ENCODE measurements around the gene ZAP70. TPM values are rescaled to one million over a fixed set of nuclear protein-coding genes. Genes with fewer than 3 reads are reported as not detected.

Gene ZAP70
- total and polyA plus RNA-seq, 2 of the 13 experiments (the other 11 are each of a cell fraction or from before 2014, with no cell fraction given): 0.51 to 4.0 TPM

DNA sequence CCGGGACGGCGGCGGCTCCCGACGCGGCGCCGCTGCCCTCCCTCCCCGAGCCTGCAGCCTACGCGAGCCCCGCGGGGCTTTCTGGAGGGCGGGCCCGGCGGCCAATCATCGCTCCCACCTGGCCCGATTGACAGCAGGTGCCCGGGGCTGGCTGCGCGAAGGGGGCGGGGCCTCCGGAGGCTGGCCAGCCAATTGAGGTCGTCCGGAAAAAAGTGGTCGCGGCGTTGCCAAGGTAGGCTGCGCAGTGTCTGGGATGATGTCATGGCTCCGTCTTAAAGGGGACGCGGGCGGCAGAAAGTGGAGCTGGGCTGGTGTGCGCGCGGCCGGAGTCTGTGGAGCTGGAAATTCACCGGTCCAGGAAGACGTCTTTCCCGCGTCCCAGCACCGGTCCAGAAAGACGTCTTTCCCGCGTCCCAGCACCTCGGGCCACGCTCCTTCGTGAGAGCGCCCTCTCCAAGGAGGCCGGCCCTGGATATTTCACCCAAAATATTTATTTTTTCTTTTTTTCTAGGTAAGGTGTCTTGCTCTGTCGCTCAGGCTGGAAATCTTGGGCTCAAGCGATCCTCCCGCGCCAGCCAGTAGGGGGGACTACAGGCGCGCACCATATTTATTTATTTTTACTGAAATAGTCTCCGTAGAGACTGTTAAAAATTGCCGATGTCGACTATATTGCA, 49.3 kb upstream of the ZAP70 start, which contains the start of gene ACTR1B (continued):
- TF ChIP-seq, protein P1, sequence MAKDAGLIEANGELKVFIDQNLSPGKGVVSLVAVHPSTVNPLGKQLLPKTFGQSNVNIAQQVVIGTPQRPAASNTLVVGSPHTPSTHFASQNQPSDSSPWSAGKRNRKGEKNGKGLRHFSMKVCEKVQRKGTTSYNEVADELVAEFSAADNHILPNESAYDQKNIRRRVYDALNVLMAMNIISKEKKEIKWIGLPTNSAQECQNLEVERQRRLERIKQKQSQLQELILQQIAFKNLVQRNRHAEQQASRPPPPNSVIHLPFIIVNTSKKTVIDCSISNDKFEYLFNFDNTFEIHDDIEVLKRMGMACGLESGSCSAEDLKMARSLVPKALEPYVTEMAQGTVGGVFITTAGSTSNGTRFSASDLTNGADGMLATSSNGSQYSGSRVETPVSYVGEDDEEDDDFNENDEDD (CRISPR knock-in tag; IDR thresholded peaks at IDR 0.05; ENCODE audit: borderline replicate concordance): peak; percentile 81; the same call in 1 of the 2 replicates
- TF ChIP-seq DNMT1 (CRISPR knock-in tag; IDR thresholded peaks at IDR 0.05): no peak
- peak; percentile 29 for TF ChIP-seq CBX1 (IDR thresholded peaks at IDR 0.05; ENCODE audit: low read depth)
- TF ChIP-seq, protein P2, sequence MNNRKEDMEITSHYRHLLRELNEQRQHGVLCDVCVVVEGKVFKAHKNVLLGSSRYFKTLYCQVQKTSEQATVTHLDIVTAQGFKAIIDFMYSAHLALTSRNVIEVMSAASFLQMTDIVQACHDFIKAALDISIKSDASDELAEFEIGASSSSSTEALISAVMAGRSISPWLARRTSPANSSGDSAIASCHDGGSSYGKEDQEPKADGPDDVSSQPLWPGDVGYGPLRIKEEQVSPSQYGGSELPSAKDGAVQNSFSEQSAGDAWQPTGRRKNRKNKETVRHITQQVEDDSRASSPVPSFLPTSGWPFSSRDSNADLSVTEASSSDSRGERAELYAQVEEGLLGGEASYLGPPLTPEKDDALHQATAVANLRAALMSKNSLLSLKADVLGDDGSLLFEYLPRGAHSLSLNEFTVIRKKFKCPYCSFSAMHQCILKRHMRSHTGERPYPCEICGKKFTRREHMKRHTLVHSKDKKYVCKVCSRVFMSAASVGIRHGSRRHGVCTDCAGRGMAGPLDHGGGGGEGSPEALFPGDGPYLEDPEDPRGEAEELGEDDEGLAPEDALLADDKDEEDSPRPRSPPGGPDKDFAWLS (CRISPR knock-in tag; IDR thresholded peaks at IDR 0.05; ENCODE audit: borderline replicate concordance): no peak
- TF ChIP-seq ZNF841 (CRISPR knock-in tag; IDR thresholded peaks at IDR 0.05; ENCODE audit: borderline replicate concordance): no peak
- no peak for TF ChIP-seq FOXP1 (IDR thresholded peaks at IDR 0.05)
- TF ChIP-seq FOXP1 (CRISPR knock-in tag; IDR thresholded peaks at IDR 0.05): no peak
- TF ChIP-seq, protein P3, sequence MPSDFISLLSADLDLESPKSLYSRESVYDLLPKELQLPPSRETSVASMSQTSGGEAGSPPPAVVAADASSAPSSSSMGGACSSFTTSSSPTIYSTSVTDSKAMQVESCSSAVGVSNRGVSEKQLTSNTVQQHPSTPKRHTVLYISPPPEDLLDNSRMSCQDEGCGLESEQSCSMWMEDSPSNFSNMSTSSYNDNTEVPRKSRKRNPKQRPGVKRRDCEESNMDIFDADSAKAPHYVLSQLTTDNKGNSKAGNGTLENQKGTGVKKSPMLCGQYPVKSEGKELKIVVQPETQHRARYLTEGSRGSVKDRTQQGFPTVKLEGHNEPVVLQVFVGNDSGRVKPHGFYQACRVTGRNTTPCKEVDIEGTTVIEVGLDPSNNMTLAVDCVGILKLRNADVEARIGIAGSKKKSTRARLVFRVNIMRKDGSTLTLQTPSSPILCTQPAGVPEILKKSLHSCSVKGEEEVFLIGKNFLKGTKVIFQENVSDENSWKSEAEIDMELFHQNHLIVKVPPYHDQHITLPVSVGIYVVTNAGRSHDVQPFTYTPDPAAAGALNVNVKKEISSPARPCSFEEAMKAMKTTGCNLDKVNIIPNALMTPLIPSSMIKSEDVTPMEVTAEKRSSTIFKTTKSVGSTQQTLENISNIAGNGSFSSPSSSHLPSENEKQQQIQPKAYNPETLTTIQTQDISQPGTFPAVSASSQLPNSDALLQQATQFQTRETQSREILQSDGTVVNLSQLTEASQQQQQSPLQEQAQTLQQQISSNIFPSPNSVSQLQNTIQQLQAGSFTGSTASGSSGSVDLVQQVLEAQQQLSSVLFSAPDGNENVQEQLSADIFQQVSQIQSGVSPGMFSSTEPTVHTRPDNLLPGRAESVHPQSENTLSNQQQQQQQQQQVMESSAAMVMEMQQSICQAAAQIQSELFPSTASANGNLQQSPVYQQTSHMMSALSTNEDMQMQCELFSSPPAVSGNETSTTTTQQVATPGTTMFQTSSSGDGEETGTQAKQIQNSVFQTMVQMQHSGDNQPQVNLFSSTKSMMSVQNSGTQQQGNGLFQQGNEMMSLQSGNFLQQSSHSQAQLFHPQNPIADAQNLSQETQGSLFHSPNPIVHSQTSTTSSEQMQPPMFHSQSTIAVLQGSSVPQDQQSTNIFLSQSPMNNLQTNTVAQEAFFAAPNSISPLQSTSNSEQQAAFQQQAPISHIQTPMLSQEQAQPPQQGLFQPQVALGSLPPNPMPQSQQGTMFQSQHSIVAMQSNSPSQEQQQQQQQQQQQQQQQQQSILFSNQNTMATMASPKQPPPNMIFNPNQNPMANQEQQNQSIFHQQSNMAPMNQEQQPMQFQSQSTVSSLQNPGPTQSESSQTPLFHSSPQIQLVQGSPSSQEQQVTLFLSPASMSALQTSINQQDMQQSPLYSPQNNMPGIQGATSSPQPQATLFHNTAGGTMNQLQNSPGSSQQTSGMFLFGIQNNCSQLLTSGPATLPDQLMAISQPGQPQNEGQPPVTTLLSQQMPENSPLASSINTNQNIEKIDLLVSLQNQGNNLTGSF (CRISPR knock-in tag; IDR thresholded peaks at IDR 0.05): no peak; the same call in 1 of the 2 replicates
- no peak; the same call in 1 of the 2 replicates for TF ChIP-seq MAZ (IDR thresholded peaks at IDR 0.05; ENCODE audit: borderline replicate concordance, low read depth, low read length)
- no peak for TF ChIP-seq MAZ (CRISPR knock-in tag; IDR thresholded peaks at IDR 0.05; ENCODE audit: low read depth)
- 0 out of 2 replicates have a peak, but pooled peaks have one; percentile 50 for TF ChIP-seq ZNF614 (CRISPR knock-in tag; IDR thresholded peaks at IDR 0.05; ENCODE audit: borderline replicate concordance)
- TF ChIP-seq, protein P4, sequence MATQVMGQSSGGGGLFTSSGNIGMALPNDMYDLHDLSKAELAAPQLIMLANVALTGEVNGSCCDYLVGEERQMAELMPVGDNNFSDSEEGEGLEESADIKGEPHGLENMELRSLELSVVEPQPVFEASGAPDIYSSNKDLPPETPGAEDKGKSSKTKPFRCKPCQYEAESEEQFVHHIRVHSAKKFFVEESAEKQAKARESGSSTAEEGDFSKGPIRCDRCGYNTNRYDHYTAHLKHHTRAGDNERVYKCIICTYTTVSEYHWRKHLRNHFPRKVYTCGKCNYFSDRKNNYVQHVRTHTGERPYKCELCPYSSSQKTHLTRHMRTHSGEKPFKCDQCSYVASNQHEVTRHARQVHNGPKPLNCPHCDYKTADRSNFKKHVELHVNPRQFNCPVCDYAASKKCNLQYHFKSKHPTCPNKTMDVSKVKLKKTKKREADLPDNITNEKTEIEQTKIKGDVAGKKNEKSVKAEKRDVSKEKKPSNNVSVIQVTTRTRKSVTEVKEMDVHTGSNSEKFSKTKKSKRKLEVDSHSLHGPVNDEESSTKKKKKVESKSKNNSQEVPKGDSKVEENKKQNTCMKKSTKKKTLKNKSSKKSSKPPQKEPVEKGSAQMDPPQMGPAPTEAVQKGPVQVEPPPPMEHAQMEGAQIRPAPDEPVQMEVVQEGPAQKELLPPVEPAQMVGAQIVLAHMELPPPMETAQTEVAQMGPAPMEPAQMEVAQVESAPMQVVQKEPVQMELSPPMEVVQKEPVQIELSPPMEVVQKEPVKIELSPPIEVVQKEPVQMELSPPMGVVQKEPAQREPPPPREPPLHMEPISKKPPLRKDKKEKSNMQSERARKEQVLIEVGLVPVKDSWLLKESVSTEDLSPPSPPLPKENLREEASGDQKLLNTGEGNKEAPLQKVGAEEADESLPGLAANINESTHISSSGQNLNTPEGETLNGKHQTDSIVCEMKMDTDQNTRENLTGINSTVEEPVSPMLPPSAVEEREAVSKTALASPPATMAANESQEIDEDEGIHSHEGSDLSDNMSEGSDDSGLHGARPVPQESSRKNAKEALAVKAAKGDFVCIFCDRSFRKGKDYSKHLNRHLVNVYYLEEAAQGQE (IDR thresholded peaks at IDR 0.05; ENCODE audit: borderline replicate concordance in 1 of 2, low read depth in 1 of 2, low read length in 2 of 2): no peak
- TF ChIP-seq ZNF703 (CRISPR knock-in tag; IDR thresholded peaks at IDR 0.05; ENCODE audit: borderline replicate concordance): no peak; the same call in 1 of the 2 replicates
- TF ChIP-seq NFIC (IDR thresholded peaks at IDR 0.05; ENCODE audit: low read length): no peak
- TF ChIP-seq, protein P5, sequence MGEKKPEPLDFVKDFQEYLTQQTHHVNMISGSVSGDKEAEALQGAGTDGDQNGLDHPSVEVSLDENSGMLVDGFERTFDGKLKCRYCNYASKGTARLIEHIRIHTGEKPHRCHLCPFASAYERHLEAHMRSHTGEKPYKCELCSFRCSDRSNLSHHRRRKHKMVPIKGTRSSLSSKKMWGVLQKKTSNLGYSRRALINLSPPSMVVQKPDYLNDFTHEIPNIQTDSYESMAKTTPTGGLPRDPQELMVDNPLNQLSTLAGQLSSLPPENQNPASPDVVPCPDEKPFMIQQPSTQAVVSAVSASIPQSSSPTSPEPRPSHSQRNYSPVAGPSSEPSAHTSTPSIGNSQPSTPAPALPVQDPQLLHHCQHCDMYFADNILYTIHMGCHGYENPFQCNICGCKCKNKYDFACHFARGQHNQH (CRISPR knock-in tag; IDR thresholded peaks at IDR 0.05): peak; percentile 76
- TF ChIP-seq RORA (CRISPR knock-in tag; IDR thresholded peaks at IDR 0.05): no peak
